HG02610 (cell line): Measurements from ENCODE around the gene NPPA.

ENCODE experiments used
- ATAC-seq: cut with Tn5 transposase; IDR thresholded peaks from one replicate; pipeline ENCODE4 v1.9.1; 2021; ENCODE audit warnings: mild to moderate bottlenecking, moderate library complexity; ENCODE audit not compliant: unreplicated experiment

NPPA gene

DNA sequence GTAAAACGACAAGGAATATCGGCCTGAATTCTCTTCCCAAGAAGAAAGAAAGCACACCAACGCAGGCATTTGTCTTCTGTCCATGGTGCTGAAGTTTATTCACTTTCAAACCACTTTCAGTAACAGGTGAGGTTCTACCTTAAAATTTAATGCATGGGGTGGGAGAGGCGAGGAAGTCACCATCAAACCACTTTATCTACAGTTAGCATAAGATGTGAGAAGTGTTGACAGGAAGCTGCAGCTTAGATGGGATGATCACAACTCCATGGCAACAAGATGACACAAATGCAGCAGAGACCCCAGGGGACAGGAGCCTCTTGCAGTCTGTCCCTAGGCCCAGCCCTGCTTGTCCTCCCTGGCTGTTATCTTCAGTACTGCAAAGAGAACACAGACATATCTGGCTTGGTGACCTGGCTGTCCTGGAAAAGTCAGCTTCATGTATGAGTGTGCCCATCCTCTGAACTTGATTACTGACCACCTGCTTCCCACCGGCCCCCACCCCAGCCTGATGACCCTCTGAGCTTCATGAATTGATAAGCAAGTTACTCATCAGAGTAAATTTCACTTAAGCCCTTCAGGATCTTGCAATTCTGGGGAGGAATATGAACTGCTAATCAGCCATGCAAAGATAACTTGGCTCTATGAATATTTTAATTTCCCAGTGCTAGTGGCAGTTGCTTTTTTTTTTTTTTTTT, 1.8 kb downstream of the NPPA start:
- ATAC-seq: no peak

DNA sequence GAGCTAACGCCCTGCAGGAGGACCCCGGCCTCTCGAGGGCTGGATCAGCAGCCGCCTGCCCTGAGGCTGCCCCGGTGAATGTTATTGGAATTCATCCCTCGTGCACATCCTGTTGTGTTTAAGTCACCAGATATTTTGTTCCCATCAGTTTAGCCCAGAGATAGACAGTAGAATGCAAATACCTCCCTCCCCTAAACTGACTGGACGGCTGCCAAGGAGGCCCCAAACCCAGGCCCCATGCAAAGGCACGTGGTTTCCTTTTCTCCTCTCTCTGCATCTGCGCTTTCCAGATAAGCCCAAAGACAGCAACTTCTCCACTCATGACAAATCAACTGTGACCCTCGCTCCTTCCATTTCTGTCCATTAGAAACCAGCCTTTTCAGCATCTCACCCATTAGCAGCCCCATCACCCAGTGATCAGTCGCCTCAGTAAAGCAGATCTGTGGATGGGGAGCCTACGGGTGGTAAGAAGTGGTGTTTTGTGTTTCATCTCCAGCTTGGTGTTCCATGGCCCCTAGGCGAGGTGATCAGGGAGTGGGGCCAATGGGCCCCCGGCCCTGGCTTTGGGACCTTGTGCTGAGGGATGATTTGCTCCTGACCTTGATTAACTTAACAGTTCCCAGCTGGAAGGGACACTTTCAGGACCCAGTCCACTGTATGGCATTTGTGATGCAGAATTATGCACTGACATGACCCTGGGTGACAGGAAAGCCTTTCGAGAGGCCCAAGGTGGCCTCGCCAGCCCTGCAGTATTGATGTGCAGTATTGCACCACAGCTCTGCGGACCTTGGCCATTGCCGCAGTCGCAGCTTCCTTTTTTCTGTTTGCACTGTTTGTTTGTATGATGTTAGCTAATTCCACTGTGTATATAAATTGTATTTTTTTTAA, 5.2 kb downstream of the NPPA start:
- ATAC-seq: no peak

DNA sequence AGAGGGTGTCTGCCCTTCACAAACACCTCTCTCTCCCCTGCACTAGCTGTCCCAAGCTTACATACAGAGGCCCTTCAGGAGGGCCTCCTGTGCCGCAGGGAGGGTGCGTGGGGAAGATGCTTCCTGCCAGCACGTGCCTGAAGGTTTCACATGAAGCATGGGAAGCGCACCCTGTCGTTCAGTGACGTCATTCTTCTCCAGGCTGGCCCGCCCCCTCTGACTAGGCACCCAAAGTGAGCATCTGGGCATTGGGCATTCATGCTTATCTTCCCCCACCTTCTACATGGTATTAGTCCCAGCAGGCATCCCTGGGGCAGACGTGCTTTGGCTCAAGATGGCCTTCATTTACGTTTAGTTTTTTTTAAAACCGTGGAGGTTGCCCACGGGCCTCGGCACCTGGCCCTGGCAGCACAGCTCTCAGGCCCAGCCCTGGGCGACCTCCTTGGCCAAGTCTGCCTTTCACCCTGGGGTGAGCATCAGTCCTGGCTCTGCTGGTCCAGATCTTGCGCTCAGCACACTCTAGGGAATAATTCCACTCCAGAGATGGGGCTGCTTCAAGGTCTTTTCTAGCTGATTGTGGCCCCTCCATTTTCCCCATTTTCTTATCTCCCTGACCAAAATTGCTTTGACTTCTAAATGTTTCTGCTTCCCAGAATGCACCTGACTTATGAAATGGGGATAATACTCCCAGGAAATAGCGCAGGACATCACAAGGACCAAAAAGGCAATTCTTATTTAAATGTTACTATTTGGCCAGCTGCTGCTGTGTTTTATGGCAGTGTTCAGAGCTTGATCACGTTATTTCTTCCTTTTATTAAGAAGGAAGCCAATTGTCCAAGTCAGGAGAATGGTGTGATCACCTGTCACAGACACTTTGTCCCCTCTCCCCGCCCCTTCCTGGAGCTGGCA, 6.1 kb downstream of the NPPA start:
- no peak for ATAC-seq

DNA sequence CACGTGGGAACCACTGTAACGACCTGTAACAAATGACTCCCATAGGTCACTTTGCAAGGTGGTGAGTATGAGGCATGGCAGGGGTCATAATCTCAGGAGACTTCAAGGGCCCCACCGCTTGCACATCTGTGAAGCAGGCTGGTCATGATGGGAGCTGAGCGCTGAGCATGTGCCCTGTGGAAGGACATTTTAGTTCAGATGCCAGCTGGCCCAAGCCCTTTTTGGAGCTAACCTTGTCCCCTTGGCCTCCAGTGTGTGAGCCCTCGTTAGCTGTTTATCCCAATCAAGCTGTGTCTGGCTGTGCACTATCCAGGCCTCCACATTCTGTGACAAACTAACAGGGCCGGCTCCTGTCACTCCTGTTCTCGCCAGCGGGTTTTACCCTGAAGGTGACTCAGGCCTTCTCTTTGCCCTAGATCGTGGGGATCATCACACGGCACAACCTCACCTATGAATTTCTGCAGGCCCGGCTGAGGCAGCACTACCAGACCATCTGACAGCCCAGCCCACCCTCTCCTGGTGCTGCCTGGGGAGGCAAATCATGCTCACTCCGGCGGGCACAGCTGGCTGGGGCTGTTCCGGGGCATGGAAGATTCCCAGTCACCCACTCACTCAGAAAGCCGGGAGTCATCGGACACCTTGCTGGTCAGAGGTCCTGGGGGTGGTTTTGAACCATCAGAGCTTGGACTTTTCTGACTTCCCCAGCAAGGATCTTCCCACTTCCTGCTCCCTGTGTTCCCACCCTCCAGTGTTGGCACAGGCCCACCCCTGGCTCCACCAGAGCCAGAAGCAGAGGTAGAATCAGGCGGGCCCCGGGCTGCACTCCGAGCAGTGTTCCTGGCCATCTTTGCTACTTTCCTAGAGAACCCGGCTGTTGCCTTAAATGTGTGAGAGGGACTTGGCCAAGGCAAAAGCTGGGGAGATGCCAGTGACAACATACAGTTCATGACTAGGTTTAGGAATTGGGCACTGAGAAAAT, 7.6 kb downstream of the NPPA start:
- ATAC-seq: no peak

DNA sequence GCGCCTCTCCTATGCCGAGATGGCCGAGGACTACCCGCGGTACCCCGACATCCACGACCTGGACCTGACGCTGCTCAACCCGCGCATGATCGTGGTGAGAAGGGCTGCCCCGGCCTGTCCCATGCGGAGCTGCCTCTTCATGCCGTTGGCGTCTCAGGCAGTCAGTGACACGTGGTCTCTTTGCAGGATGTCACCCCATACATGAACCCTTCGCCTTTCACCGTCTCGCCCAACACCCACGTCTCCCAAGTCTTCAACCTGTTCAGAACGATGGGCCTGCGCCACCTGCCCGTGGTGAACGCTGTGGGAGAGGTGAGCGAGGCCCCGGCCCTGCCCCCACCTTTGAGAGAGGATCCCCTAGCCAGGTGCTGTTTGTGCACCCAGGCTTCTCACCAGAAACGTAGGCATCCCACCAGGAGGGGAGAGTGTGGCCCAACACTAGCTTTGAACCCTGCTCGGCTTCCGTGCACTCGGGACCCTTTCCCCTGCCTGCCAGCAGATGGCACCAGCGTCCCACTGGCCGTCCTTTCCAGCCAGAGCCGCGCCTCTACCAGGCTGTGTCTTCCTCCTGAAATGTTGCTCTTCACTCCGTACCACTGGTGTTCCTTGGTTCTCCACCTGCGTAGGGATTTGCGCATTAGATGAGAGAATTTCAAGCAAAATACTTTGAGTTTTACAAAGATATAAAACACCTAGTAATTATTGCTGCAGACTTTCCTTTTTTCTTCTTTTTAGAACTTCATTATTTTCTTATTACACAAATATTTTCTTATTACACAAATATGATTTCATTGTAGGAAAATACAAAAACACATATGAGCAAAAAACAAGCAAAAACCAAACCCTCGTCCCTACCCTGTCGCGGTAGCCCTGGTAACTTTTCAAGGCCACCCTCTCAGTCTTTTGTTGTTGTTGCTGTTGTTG, 9.0 kb downstream of the NPPA start:
- no peak for ATAC-seq

DNA sequence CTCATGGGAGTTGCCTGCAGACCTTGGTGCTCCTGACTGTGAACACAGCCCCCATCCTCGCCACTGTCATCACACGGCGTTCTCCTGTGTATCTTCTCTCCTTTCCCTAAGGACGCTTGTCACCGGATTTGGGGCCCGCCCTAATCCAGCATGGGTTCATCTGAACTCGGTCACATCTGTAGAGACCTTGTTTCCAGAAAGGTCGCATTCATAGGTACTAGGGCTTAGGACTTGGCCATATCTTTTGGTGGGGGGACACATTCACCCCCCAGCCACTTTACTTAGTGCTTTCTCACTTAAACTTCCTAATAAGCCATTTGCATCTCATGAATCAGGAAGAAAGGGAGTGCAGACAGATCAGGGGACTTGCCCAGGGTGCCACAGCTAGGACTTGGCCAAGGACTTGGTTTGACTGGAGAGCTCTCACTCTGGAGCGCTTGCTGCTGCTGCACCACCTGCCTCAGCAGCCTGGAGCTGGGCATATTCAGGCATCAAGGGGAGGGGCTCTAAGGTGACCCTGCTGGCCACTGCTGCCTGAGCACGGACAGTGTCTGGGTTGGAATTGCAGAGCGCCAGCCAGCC, 9.7 kb downstream of the NPPA start:
- no peak for ATAC-seq

DNA sequence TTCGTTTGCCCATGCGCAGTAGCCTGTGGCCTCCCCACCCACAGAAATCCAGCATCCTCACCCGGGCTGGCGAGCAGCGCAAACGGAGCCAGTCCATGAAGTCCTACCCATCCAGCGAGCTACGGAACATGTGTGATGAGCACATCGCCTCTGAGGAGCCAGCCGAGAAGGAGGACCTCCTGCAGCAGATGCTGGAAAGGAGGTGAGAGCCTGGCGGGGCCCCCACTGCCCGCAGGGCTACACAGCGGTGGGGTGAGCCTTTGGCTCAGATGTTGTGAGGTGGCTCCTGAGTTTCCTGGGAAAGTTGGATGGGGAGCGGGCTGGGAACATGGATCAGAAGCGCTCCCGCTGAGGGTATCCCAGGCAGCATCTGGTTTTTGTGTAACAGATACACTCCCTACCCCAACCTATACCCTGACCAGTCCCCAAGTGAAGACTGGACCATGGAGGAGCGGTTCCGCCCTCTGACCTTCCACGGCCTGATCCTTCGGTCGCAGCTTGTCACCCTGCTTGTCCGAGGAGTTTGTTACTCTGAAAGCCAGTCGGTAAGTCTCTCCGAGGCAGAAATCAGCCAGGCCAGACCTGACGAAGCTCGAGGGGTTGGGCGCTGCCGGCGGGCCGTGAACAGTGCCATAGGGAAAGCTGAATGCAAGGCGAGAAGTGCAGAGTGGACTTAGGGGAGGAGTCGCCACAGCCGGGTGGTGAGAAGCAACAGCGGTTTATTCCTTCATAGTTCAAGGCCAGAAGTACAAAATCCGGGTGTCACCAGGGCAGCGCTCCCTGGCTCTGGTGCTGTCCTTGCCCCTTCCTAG, 10.4 kb downstream of the NPPA start:
- ATAC-seq: no peak

DNA sequence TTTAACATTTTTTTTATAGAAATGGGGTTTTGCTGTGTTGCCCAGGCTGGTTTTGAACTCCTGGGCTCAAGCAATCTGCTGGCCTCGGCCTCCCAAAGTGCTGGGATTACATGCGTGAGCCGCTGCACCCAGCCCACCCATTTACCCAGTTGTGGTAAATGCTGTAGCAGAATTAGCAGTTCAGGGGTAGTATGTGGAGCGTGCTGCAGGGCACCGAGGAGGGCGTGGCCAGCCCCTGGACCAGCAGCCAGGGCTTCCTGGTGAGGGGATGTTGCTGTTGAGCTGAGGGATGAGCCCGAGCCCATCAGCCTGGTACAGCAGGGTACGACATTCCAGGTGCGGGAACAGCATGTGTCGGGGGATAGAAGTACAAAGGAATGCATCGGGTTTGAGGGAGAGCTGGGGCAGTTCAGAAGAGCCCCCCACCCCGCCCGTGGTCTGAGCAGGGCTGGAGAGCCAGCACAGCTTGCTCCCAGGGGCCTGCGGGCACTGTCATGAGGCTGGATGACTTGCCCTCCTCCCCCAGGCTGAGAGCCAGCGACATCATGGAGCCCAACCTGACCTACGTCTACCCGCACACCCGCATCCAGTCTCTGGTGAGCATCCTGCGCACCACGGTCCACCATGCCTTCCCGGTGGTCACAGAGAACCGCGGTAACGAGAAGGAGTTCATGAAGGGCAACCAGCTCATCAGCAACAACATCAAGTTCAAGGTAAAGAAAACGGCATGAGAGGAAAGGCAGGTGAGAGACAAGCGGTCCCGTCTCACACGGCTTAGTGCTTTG, 11.9 kb downstream of the NPPA start:
- ATAC-seq: no peak

DNA sequence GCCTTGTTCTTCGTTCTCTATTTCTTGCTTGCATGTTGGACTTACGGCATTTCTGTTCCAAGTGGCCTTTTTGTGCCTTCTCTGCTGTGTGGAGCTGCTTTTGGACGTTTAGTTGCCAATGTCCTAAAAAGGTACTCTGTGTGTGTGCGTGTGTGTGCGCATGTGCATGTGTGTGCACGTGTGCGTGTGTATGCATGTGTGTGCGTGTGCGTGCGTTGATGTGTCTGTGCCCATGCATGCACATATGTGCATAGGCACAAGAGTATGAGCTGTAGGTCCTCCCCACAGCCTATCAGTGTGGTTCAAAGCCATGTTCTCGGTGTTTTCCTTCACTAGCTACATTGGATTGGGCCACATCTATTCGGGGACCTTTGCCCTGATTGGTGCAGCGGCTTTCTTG, 13.7 kb downstream of the NPPA start:
- no peak for ATAC-seq

DNA sequence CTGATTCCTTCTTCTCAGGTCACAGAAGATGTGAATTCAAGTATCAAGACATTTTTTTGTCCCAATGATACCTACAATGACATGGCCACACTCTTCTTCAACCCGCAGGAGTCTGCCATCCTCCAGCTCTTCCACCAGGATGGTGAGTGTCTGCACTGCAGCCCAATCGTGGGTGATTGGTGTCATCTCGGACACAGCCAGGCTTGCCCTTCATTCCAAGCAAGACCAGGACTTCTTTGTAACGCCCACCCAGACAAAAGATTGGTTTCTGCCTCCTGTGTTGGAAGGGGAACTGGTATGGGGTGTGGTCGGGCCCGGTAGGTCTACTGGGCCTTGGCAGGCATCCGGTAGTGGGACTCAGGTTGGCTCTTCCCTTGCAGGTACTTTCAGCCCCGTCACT, 14.1 kb downstream of the NPPA start:
- ATAC-seq: no peak

DNA sequence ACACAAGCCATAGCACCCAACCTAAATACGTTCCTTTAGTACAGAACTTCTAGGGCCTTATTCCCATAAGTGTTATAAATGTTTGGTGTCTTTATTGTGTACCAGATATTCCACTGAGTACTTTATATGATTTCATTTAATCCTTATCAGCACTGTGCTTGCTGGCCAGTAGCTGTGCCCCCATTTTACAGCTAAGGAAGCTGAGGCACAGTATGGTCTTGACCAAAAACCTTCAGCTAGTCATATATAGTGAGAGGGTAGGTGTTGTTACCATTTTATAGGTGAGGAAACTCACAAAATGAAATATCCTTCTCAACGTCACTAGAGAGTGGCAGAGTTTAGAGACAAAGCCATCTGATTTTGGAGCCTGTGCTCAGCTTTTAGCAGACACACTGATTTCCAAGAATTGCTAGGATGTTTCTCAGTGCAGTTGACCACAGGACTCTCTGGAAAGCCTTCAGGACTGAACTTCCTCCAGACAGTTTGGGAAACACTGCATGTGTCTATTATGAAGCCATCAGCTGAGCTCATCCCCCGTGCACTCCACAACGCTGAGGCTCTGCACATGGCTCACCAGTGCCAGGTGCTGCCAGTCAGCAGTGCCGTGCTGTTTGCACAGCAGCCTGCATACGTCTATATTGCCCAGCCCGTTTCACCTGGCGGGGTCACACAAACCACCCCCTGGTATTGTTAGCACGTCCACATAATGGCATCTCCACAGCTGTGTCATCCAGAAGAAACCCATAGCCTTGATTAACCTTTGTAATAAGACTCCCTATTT, 15.4 kb downstream of the NPPA start:
- no peak for ATAC-seq

DNA sequence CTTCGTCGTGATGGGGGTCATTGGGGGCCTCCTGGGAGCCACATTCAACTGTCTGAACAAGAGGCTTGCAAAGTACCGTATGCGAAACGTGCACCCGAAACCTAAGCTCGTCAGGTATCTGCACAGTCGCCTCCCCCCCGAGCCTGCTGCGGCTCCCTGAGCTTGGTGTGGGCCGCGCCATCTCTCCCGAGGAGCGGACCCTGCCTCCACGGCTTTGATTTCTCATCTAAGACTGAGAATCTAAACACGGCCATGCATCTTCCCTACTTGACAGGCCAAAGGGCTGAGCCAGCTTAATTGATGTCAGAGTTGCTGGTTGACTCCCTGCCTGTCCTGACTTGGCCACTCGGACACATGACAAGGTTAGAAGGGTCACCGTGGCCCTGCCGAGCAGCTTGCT, 19.1 kb downstream of the NPPA start:
- ATAC-seq: no peak

DNA sequence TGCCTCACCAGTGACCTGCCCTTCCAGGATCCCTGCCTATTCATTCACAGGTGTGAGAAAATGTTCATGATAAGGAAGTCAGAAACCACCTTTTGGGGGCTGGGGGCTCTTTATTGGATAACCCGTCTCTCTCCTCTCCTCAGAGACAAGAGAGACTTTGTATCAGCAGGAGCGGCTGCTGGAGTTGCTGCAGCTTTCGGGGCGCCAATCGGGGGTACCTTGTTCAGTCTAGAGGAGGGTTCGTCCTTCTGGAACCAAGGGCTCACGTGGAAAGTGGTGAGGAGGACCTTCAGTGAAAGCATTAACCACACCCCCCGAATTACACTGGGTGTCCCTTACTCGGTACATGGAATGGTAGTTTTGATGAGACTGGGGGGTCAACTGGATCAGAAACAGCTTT, 20.6 kb downstream of the NPPA start:
- ATAC-seq: no peak

DNA sequence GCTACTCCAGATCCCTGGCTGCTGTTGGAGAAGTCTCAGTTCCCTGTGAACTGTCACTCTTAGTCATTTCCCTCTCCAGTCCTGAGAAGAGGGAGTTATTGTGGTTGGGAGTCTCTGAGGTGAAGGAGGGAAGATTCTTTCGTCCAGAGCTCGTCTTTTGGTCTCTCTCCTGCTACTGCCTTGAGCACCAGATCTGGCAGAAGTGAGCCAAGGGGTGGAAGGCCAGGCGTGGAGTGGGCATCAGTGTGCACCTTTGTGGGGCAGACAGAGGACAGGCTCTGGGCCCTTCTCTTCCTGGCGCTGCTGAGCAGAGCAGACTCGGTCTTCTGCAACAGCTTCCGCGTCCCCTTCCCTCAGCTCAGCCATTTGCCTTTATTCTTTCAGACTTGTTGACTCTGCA, 22.5 kb downstream of the NPPA start:
- ATAC-seq: no peak

DNA sequence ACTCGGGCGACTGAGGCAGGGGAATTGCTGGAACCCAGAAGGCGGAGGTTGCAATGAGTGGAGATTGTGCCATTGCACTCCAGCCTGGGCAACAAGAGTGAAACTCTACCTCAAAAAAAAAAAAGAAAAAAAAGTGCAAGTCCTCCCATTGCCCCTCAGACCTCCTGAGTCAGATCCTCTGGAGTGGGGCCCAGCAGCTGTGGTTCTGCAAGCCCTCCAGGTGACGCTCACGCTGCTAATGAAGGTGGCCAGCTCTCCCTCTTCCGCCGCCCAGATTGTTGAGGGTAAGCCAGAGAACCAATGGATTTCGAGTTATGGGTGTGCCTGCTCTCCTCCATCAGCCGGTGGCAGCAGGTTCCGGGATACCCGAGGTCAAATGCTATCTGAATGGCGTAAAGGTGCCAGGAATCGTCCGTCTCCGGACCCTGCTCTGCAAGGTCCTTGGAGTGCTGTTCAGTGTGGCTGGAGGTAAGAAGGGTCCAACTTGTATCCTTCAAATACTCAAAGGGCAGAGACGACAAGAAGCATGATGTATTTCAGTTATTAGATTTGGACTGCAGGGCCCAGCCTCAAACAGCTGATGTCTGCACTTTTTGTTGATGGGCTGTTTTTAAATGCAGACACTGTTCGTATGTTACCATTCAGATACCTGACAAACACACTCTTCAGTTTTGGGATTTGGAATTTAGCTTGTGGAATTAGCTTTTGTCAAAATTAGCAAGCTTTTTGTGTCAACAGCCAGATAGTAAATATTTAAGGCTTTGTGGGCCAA, 24.0 kb downstream of the NPPA start:
- ATAC-seq: no peak

DNA sequence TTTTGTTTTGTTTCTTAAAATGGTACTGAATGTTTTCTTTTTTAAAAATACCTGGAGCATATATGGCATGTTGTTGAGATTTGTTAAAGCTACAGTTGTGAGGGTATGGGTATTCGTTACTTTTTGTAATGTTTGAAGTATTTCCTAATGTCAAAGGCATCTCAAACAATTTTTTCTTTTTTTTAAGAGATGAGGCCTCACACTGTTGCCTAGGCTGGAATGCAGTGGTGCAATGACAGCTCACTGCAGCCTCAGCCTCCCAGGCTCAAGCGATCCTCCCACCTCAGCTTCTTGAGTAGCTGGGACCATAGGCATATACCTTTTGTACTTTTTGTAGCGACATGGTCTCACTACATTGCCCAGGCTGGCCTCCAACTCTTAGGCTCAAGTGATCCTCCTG, 25.5 kb downstream of the NPPA start:
- ATAC-seq: no peak
